K562 (cell line): ENCODE data around the gene LAGE3. TPM values are rescaled to one million over a fixed set of nuclear protein-coding genes. Genes with fewer than 3 reads are reported as not detected.

Source experiments
- ARID4B ChIP-seq: sonication (generic); formaldehyde crosslinking; IDR thresholded peaks from 2 replicates; pipeline ENCODE4 v1.8.0; 2022; ENCODE audit warnings: mild to moderate bottlenecking, missing genetic modification reagents
- ASH1L ChIP-seq: fragments of 450-650 bp; IDR thresholded peaks from 2 replicates; pipeline ENCODE4 v1.6.1; 2018; ENCODE audit warnings: borderline replicate concordance, mild to moderate bottlenecking, low read depth; ENCODE audit not compliant: partially characterized antibody
- BRF2 ChIP-seq: IDR thresholded peaks from 3 replicates; pipeline ENCODE4 v1.6.1; 2011; ENCODE audit warnings: borderline replicate concordance, mild to moderate bottlenecking; ENCODE audit not compliant: insufficient read length, insufficient read depth
- EP300 ChIP-seq: IDR thresholded peaks from 2 replicates; pipeline ENCODE4 v1.6.1; 2012; ENCODE audit warnings: low read length, improper control_type of control experiment
- ERF ChIP-seq: fragments of 450-650 bp; formaldehyde crosslinking; IDR thresholded peaks from 2 replicates; pipeline ENCODE4 v1.4.0; 2020; ENCODE audit warnings: mild to moderate bottlenecking, mixed read lengths
- L3MBTL2 ChIP-seq: fragments of 450-650 bp; IDR thresholded peaks from 2 replicates; pipeline ENCODE4 v1.6.1; 2016; ENCODE audit warnings: mild to moderate bottlenecking, moderate library complexity
- POLR2B ChIP-seq: fragments of 450-650 bp; IDR thresholded peaks from 2 replicates; pipeline ENCODE4 v1.6.1; 2018; ENCODE audit warnings: low read depth; ENCODE audit not compliant: partially characterized antibody
- SIRT6 ChIP-seq: IDR thresholded peaks from one replicate; pipeline ENCODE4 v1.6.1; 2012; ENCODE audit warnings: low read depth, mild to moderate bottlenecking, control low read depth, inconsistent platforms, low read length, moderate library complexity
- TARDBP ChIP-seq: fragments of 450-650 bp; IDR thresholded peaks from 2 replicates; pipeline ENCODE4 v1.6.1; 2016
- TOE1 ChIP-seq, 2 experiments: fragments of 450-650 bp in 1 of 2; sonication (generic) in 1 of 2; formaldehyde crosslinking in 1 of 2; IDR thresholded peaks; 2 replicates each; pipeline versions ENCODE4 v1.7.1 to v1.8.0; 2016 to 2022; ENCODE audit warnings: borderline replicate concordance in 2 of 2, mild to moderate bottlenecking in 2 of 2, antibody characterized with exemption in 1 of 2, inconsistent platforms in 1 of 2, low read depth in 1 of 2, missing genetic modification reagents in 1 of 2, moderate library complexity in 1 of 2
- YY1 ChIP-seq, 3 experiments: IDR thresholded peaks; 2 replicates each; pipeline ENCODE4 v1.6.1; 2011; ENCODE audit warnings: low read length in 2 of 3, mild to moderate bottlenecking in 2 of 3, moderate library complexity in 2 of 3, borderline replicate concordance in 1 of 3, control low read depth in 1 of 3, low read depth in 1 of 3; ENCODE audit not compliant: insufficient read depth in 3 of 3, insufficient replicate concordance in 2 of 3, control insufficient read depth in 1 of 3, insufficient read length in 1 of 3; ENCODE audit errors: extremely low read depth in 1 of 3
- ZNF140 ChIP-seq: fragments of 250-450 bp; sonication (Bioruptor Pico); IDR thresholded peaks from 2 replicates; pipeline ENCODE4 v1.8.0; 2021; ENCODE audit warnings: moderate library complexity, mild to moderate bottlenecking, inconsistent platforms
- ZNF146 ChIP-seq: IDR thresholded peaks from one replicate; pipeline ENCODE4 v1.6.1; 2018; ENCODE audit warnings: missing compliant biosample characterization; ENCODE audit not compliant: unreplicated experiment
- ZNF561 ChIP-seq: fragments of 450-650 bp; formaldehyde crosslinking; conservative IDR thresholded peaks from 2 replicates; pipeline ENCODE4 v1.4.0; 2020; ENCODE audit warnings: mild to moderate bottlenecking, moderate library complexity
- polyA plus RNA-seq, 8 experiments: library from polyadenylated mRNA; depleted of rRNA in 4 of 8; stranded (reverse) in 5 of 8; unstranded in 3 of 8; fragments of >200 nt; fragmentation: Nextera tagmentation in 2 of 8; fragmentation: Illumina TruSeq in 1 of 8; extraction: Ambion mirVana in 2 of 8; extraction: Trizol in 1 of 8; gene quantifications; 2 replicates each; pipeline versions ENCODE4 v1.2.1 to v1.2.3, GENCODE V29; 2011 to 2014; ENCODE audit warnings: inconsistent platforms in 1 of 8, missing spikeins in 1 of 8
- total RNA-seq, 7 experiments: library from RNA; depleted of rRNA in 6 of 7; stranded (reverse); fragments of >200 nt in 6 of 7; fragmentation: Illumina TruSeq in 2 of 7; extraction: Trizol in 2 of 7; gene quantifications; 2 replicates each; pipeline versions ENCODE4 v1.2.1 to v1.2.3, GENCODE V29; 2011 to 2021; ENCODE audit warnings: low replicate concordance in 1 of 7
- TF ChIP-seq, protein P1 (sequence below): sonication (generic); formaldehyde crosslinking; IDR thresholded peaks from 2 replicates; pipeline ENCODE4 v1.9.0; 2022; ENCODE audit warnings: mild to moderate bottlenecking, missing genetic modification reagents
- TF ChIP-seq, protein P2 (sequence below): sonication (generic); formaldehyde crosslinking; IDR thresholded peaks from 2 replicates; pipeline ENCODE4 v1.8.0; 2022; ENCODE audit warnings: mild to moderate bottlenecking, missing genetic modification reagents

The LAGE3 gene
- total and polyA plus RNA-seq, 9 of the 15 experiments (the other 6 are each of a cell fraction or from before 2014, with no cell fraction given): 28.2 to 125 (median 35.8) TPM

DNA sequence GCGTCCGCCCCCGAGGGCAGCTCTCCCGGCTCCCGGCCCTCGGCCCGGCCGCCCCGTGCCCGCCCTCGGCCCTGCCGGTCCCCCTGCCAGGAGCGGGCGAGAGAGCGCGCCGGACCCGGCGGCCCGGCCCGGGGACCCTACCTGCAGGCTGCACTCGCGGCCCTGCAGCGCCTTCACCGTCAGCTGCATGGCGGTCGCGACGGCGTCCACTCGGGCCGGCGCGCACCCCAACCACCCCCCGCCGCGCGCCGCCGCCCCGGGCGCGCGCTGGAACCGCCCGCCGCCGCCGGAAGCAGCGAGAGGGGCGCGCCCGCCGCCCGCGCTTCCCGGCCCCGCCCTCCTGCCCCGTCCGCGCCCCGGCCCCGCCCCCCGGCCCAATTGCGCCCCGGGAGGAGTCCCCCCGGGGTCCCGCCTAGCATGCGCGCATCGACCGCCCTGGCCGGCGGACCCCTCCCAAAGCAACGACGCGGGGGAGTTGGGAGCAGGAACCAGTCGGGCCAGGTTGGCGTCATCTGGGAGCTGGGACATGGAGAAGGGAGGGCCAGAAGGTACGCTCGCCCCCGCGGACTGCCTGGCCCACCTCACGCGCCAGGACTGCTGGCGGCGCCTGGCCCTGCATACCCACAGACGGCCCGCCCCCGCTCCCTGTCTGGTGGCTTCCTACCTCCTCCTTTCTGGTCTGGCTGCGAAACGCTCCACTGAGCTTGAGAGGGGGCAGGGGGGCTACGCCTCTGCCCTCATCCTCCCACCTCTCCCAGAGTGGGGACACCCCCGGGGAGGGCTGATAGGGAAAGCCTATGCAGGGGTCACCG is 7.5 kb upstream of the LAGE3 start, which contains the start of gene UBL4A (continued):
- no peak for TF ChIP-seq ZNF146 (CRISPR knock-in tag)
- TF ChIP-seq TOE1 (IDR thresholded peaks at IDR 0.05; ENCODE audit: borderline replicate concordance): no peak
- TF ChIP-seq TOE1 (CRISPR knock-in tag; IDR thresholded peaks at IDR 0.05; ENCODE audit: borderline replicate concordance, low read depth): no peak
- TF ChIP-seq L3MBTL2: no peak
- TF ChIP-seq ARID4B (CRISPR knock-in tag): no peak
- TF ChIP-seq TARDBP: no peak
- TF ChIP-seq, protein P1, sequence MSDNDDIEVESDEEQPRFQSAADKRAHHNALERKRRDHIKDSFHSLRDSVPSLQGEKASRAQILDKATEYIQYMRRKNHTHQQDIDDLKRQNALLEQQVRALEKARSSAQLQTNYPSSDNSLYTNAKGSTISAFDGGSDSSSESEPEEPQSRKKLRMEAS (CRISPR knock-in tag): peak; percentile 39; the same call in 1 of the 2 replicates
- no peak for TF ChIP-seq ZNF140 (CRISPR knock-in tag)
- no peak for TF ChIP-seq SIRT6
- TF ChIP-seq, protein P2, sequence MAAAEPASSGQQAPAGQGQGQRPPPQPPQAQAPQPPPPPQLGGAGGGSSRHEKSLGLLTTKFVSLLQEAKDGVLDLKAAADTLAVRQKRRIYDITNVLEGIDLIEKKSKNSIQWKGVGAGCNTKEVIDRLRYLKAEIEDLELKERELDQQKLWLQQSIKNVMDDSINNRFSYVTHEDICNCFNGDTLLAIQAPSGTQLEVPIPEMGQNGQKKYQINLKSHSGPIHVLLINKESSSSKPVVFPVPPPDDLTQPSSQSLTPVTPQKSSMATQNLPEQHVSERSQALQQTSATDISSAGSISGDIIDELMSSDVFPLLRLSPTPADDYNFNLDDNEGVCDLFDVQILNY (CRISPR knock-in tag): no peak
- TF ChIP-seq EP300: no peak
- no peak for TF ChIP-seq ASH1L
- TF ChIP-seq ERF (CRISPR knock-in tag): peak; percentile 67; the same call in 1 of the 2 replicates
- no peak for TF ChIP-seq ZNF561 (CRISPR knock-in tag)
- TF ChIP-seq YY1 (IDR thresholded peaks at IDR 0.05; ENCODE audit: borderline replicate concordance in 1 of 3, control insufficient read depth in 1 of 3, extremely low read depth in 1 of 3, insufficient read depth in 3 of 3, insufficient read length in 1 of 3, insufficient replicate concordance in 2 of 3, low read depth in 1 of 3, low read length in 2 of 3): peak in 2 of 3 experiments; percentile 12 to 69
- TF ChIP-seq BRF2: no peak
- TF ChIP-seq POLR2B: peak; percentile 44
